GM21529 (cell line): ENCODE results near the gene BIRC2.

ENCODE experiments used
- ATAC-seq: cut with Tn5 transposase; IDR thresholded peaks from one replicate; pipeline ENCODE4 v1.9.1; 2021; ENCODE audit not compliant: unreplicated experiment

Gene BIRC2

DNA sequence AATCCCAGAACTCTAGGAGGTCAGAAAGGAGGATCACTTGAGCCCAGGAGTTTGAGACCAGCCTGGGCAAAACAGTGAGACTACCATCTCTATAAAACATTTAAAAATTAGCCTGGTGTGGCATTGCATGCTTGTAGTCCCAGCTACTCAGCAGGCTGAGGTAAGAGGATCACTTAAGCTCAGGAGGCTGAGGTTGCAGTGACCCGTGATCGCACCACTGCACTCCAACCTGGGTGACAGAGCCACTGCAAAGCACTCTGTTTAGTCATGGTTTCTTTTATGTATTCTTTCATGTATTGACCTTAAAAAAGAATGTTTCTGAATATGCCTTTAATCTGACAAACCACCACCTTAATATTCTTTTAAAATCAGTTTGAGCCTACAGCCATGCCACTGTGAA lies 52.2 kb downstream of the BIRC2 start:
- ATAC-seq = no peak

DNA sequence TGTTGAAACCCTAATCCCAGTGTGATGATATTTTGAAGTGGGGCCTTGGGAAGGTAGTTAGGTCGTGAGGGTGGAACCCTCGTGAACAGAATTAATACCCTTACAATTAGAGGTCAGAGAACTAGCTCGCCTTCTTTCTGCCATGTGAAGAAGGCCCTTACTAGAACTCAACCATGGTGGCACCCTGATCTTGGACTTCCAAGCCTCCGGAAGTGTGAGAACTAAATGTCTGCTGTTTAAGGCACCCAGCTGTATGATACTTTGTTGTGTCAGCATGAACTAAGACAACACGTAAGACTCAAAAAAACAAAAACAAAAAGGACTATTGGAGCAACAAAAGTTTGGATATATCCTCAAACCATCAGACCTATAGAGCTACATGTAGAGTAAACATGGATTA lies 53.6 kb downstream of the BIRC2 start:
- ATAC-seq = no peak

DNA sequence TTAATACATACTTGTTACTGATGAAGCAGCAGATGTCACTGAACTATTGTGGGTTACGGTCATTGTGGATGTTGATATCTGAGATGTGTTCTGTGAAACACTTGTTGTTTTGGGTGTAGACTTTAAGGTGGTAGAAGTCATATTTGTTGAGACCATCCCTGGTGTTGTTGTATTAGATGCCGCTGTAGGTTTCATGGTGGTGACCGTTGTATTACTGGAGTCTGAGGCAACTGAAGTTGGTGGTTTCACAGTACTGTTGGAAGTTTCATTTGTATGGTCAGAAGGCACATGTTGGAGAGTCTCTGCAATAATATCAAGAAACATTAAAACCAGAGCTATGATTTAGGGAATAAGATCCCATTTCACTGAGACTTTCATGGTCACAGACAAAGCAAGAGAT lies 54.9 kb downstream of the BIRC2 start:
- no peak for ATAC-seq

DNA sequence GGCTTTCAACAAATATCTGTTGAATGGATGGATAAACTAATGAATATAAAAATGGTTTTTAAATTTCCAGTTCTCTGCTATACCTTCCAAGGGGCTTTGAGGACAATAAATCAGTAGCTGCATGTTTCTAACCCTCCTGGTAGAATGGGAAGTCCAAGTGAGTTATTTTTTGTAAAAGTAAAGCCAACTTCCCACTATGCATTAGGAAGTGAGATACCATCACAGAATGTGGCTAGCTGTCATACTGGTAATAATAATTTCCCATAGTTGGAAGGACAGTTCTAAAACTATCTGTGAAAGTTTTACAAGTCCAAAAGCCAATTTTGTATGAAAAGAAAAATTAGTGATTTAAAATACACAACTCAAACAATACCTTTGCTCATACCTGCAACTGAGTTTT lies 55.5 kb downstream of the BIRC2 start:
- ATAC-seq = no peak

DNA sequence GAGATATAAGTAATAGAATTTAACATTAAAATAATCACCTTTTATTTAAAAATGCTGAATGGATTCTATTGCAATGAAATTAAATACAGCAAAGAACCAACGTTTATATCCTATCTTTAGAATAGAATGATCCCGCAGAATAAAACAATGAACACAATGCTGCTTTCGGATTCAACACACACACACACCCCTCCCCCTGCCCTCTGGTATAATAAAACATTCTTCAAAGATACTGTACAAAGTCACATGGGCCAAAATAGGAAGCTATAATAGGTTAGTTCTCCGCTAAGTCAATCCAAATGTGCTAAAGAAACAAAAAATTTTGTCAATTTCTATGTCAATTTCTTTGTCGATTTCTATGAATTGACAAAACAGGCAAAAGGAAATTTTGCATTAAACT lies 58.5 kb downstream of the BIRC2 start:
- no peak for ATAC-seq

DNA sequence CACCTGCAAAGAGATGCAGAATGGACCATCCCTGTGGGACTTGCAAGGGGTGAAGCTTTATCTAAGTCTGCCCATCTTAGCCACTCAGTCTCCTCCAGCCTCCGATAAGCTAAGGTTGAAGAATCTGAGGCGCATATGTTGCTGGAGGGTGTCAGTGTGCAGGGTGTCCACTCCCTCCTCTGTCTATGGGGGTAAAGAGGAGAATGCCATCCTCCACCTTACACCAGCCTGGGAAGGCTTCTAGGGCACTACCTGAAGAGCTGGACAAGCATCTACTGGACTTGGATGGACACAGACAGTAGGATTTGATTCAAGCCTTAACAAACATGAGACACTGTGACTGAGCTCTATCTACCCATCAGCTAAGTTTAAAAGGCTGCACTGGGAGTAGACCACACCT lies 59.1 kb downstream of the BIRC2 start:
- ATAC-seq = no peak

DNA sequence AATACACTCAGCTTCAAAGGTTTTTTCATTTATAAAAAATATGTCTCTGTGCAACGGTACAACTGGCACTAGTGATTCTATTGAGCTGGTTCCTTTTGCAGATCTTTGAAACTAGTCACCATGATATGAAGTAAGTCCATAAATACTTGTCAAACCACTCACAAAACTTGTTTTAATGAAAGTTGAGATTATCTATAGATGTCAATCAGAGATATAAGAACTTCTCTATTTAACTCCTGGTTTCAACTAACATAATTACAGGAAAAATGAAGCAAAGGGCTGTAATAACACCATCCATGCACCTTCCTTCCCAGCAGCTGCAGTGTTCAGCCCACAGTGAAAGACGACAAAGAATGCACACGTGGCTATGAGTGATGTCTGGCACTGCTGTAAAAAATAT lies 60.9 kb downstream of the BIRC2 start:
- ATAC-seq = no peak

DNA sequence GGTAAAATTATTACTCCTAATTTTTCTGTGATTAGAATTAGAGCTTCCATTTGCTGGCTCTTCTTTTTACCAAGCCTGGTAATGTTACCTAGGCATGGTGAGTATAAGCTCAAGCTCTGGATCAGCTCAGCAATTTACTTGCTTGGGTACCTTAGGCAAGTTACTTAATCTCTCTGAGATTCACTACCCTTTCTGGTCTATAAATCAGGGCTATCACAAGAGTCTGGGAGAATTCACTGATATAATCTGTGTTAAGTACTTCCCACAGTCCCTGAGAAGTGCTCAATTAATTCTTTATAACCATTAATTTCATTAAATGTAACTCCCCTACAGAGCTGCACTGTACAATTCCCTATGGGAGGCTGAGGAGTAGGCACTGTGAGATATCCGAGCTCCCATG lies 61.3 kb downstream of the BIRC2 start:
- no peak for ATAC-seq

DNA sequence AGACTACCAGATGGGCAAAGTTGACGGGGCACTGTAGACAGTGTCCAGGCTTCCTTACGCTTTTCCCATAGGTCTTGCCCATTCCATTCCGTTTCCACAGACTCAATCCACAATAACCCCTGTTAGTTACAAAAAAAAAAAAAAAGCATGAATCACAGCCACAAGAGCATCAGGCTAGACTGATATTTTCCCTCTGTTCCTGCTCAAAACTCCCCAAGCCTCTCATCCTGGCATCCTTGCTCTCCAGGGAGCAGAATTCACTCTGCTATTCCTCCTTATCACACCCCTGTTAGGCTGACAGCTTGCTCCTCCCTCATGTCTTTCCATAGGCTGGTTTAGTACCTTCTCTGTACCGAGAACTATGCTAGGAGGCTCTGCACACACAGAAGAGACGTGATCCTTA lies 63.4 kb downstream of the BIRC2 start:
- ATAC-seq = no peak

DNA sequence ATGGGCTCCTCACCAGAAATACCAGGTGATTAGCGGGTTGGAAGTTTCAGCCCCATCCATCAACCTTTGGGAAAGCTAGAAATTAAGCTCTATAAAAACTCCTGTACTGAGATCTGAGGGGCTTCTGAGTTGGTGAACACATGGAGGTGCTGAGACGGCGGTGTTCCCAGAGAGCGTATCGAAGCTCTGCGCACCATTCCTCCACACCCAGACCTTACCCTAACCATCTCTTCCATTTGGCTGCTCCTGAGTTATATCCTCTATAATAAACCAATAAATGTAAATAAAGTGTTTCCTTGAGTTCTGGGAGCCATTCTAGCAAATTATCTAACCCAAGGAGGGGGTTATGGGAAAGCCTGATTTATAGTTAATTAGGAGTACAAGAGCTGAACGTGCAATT lies 64.1 kb downstream of the BIRC2 start:
- ATAC-seq = no peak

DNA sequence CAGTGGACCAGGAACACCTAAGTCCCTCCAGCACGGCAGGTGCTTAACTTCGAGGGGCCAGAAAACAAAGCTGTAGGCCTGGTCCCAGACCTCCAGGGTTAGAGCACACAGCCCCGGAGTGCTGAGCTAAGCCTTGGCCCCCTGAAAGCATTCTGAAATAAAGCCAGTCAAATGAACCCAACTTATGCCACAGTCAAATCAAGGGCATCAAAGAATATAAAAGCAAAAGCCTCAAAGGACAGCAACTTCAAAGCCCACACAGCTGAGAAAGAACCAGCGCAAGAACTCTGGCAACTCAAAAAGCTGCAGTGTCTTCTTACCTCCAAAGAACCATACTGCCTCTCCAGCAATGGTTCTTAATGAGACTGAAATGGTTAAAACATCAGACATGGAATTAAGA lies 66.5 kb downstream of the BIRC2 start:
- ATAC-seq = no peak

DNA sequence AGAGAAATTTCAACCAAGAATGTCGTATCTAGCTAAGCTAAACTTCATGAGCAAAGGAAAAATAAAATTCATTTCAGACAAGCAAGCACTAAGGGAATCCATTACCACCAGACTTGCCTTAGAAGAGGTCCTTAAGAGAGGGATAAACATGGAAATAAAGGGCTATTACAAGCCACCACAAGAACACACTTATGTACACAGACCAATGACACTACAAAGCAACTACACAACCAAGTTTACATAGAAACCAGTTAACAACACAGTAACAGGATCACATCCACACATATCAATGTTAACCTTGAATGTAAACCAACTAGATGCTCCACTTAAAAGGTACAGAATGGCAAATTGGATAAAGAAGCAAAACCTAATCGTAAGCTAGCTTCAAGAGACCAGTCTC lies 67.5 kb downstream of the BIRC2 start:
- ATAC-seq = no peak

DNA sequence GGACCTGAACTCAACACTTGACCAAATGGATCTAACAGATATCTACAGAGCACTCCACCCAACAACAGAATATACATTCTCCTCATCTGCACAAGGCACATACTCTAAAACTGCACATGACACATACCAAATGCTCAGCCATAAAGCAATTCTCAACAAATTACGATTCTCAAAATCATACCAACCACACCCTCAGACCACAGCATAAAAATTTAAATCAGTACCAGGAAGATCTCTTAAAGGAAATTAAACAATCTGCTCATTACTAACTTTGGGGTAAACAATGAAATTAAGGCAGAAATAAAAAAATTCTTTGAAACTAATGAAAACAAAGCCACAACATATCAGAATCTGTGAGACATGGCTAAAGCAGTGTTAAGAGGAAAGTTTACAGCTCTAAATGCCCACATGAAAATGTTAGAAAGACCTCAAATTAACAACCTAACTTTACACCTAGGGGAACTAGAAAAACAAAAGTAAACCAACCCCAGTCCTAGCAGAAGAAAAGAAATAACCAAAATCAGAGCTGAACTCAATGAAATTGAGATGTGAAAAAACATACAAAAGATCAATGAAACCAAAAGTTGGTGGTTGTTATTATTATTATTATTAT lies 68.4 kb downstream of the BIRC2 start:
- no peak for ATAC-seq

DNA sequence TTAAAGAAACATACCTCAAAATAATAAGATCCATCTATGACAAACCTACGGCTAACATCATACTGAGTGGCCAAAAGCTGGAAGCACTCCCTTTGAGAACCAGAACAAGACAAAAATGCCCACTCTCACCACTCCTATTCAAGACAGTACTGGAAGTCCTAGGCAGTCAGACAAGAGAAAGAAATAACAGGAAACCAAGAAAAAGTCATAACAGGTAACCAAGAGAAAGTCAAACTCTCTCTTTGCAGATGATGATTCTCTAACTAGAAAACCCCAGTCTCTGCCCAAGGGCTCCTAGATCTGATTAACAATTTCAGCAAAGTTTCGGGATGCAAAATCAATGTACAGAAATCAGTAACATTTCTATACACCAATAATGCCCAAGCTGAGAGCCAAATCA lies 70.0 kb downstream of the BIRC2 start:
- ATAC-seq = no peak

DNA sequence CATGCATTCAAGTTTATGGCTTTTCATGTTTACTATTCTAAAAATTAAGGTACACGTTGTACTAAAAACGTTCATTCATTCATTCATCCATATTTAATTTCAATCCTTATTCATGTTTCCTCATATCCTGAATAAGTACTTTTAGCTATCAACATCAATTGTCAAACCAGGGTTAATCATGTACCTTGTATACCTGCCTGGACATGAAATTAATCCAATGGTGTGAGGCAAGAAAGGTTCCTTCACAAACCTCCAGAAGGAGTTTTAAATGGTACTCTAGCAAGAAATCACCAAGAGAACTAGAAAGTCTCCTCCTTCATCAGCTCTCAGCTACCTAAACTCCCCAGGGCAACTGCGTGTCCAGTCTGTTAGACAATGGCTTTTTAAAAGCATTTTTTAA lies 72.2 kb downstream of the BIRC2 start:
- no peak for ATAC-seq

DNA sequence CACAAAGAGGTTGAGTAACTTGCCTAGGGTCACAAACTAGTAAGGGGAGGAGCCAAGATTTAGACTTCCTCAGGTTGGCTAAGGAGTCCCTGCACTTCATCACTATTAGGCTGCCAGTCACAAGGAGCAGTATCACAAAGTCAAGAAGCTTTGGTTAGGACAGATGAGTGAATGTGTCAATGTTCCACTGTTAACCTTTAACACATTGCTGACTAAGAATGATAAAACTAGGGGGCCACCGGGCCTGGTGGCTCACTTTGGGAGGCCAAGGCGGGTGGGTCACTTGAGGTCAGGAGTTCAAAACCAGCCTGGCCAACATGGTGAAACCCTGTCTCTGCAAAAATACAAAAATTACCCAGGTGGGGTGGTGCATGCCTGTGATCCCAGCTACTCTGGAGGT lies 73.5 kb downstream of the BIRC2 start:
- ATAC-seq = peak; percentile 80

DNA sequence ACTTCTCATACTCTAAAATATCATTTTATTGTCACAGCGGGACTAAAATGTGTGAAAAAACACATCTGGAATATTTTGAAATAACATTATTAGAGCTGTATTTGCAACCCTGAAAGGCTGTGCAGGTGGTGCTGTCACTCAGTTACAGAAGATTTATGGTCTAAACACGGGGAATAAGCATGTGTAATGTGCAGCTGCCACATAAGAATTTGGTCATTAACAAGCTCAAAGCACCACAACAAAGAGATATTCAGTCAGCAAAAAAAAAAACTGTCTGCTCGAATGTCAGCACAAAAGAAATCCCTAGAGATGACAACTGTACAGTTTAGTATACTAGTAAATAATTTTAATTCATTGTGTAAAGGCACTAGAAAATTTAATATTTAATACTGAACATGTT lies 74.2 kb downstream of the BIRC2 start:
- ATAC-seq = no peak

DNA sequence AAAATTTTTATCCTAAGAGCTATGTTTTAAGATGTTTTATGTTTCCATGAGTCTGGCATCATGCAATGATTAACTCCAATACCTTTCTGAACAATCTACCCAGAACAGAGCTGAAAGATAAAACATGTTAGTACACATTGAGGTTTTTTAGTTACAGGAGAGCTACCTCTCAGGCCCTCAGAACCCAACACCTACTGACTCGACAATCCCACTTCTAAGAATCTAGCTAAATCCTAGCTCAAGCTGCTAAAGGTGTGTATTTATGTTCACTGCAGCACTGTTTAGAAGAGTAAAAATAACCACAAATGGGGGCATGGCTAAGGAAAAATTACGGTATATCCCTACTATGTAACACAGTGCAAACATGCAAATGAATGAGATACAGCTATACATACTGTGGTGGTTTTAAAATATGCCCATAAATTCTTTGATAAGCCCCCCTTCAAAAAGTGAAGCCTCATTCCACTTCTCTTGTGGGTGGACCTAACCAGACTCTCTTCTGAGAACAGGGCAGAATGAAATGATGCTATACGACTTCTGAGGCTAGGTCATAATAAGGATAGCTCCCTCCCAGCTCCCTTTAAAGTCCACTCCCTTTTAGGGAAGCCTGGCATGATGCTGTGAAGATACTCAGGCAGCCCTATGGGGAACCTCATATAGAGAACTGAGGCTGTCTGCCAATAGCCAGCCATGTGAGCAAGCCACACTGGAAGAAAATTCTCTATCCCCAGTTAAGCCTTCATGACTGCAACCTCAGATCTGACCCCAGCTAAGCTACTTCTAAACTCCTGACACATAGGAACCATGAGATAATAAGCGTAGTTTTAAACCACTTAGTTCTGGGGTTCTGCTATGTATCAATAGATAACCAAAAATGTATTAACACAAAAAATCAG lies 76.1 kb downstream of the BIRC2 start:
- ATAC-seq = no peak

DNA sequence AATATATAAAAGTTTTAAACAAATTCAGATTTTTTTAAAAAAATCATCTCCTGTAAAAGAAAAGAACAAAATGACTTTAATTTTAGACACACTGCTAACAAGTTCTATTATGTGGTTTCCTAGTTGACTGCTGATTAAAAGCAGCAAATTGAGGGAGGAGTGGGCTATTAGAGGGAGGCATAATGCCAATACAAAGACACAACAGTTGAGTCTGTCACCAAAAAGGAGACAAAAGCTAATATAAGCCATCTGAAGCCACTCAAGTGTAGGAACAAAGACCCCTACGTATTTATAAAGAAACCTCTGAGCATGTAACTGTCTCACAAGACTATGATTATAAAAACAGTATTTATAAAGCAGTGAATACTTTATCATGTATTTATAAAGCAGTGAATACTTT lies 76.9 kb downstream of the BIRC2 start:
- no peak for ATAC-seq

DNA sequence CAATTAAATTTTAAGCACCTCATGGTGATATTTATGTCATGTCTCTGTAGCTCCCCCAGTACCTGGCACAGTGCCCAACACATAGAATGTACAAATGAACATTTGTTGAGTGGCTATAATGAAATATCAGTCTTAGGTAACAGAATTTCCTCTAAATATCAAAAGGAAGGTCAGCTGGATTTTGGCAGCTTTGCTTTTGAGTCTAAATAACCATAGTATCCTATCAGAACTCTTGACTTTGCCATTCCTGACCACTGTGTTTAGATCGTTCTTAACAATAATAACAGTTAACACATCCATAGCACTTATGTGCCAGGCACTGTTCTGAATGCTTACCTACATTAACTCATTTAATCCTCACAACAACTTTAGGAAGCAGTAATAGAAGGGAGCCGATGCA lies 79.0 kb downstream of the BIRC2 start:
- ATAC-seq = no peak

DNA sequence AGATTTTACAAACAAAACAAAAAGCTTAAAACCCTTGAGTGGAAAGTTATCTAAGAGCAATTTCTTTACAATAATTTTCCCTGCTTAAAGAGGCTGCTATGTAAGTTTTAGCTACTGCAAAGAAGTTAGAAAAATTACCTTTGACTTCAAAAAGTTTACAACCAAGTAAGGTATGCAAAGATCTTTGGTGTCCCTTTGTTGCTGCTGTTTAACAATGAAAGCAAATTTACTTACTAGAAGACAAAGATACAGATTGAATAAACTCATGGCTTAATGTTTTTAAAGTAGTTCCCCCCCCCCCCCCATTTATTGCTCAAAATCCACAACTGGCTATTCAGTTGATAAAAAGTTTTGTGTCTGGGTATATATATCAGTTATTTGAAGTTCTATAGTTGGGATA lies 79.6 kb downstream of the BIRC2 start:
- ATAC-seq = no peak

DNA sequence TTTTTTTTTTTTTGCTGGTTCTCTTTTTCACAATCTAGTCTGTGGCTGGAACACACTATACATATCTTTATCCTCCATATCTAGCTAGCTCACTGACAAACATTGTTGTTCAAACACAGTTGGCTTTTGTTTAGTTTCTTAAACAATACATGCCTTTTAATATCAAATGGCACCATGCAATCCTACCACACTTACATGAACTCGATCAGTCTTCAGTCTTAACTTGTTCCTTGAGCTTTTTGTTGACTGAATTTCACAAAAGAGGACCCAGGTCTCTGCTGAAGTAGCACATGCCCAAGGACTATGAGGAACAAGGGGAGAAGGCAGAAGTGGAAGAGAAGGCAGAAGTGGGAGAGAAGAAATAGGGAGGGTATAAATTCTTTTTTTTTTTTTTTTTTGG lies 80.1 kb downstream of the BIRC2 start:
- no peak for ATAC-seq
